ENCODE data around the gene ZNF177. TPM values are rescaled to one million over a fixed set of nuclear protein-coding genes. Genes with fewer than 3 reads are reported as not detected.

ZNF177 gene
- total and polyA plus RNA-seq, 2 donors (not counting 1 experiment from before 2014, with no cell fraction given) = 2.5 to 2.8 TPM

GRCh38 chr19:9342610-9343304 lies 20.1 kb upstream of the ZNF177 start:
- no peak for TF ChIP-seq CTCF (IDR thresholded peaks at IDR 0.05)
- no peak for TF ChIP-seq EZH2 (IDR thresholded peaks at IDR 0.05; ENCODE audit: borderline replicate concordance, insufficient read depth, low read depth, low read length, poor library complexity, severe bottlenecking)
- no peak for DNase-seq
- ChIA-PET CTCF (no interaction called here), POLR2A (no interaction called here)
- Mint-ChIP-seq H3K27me3 (no peaks in the 10 kb centered on the region), H3K27ac (no peak overlapping the region), H3K9me3 (ENCODE audit: insufficient read depth) (peaks cover 32% of the 10 kb centered on the region), H3K4me1 (no peaks in the 10 kb centered on the region), H3K4me3 (no peak overlapping the region)
- Histone ChIP-seq H3K4me1 (ENCODE audit: control insufficient read depth in 2 of 2, insufficient read depth in 2 of 2, low read length in 2 of 2) (no peaks in the 10 kb centered on the region), H2AFZ (ENCODE audit: insufficient read depth, low read depth, low read length, poor library complexity, severe bottlenecking) (no peak overlapping the region), H3K36me3 (replicated peaks in 1 of 2; ENCODE audit: control extremely low read depth in 1 of 2, control insufficient read depth in 1 of 2, extremely low read depth in 1 of 2, insufficient read depth in 2 of 2, low read length in 1 of 2) (peaks cover 31 to 56% of the 10 kb centered on the region in 2 experiments), H3K27me3 (replicated peaks in 1 of 4; ENCODE audit: control extremely low read depth in 1 of 4, control insufficient read depth in 3 of 4, insufficient read depth in 4 of 4, low read length in 3 of 4) (no peaks in the 10 kb centered on the region), H4K20me1 (ENCODE audit: control insufficient read depth, insufficient read depth, low read length, poor library complexity, severe bottlenecking) (no peaks in the 10 kb centered on the region), H3K9ac (ENCODE audit: low read length) (no peak overlapping the region), H3K4me2 (replicated peaks; ENCODE audit: low read depth, low read length, poor library complexity, severe bottlenecking) (no peak overlapping the region), H3K27ac (ENCODE audit: low read length in 2 of 2) (no peak overlapping the region), H3K9me3 (ENCODE audit: control extremely low read depth in 1 of 3, control insufficient read depth in 2 of 3, insufficient read depth in 1 of 3, low read length in 2 of 3) (peaks cover 40 to 95% (median 41%) of the 10 kb centered on the region in 3 donors), H3K4me3 (ENCODE audit: control extremely low read depth in 1 of 5, extremely low read depth in 1 of 5, insufficient read depth in 1 of 5, low read depth in 2 of 5, low read length in 4 of 5) (peak overlapping the region in 1 of 5 experiments; percentile 18), H3K79me2 (ENCODE audit: control insufficient read depth, insufficient read depth, low read length) (peaks cover 20% of the 10 kb centered on the region)
- no peak for ATAC-seq (ENCODE audit: low read depth)
- intact Hi-C loops (cut with micrococcal nuclease) = loop anchor here (10.0 kb wide), 1 partner anchor 48 kb away; no protein-coding TSS in a partner anchor
- WGBS (ENCODE audit: insufficient coverage) = no CpG with 5 or more reads among the region's 6 CpGs

DNA sequence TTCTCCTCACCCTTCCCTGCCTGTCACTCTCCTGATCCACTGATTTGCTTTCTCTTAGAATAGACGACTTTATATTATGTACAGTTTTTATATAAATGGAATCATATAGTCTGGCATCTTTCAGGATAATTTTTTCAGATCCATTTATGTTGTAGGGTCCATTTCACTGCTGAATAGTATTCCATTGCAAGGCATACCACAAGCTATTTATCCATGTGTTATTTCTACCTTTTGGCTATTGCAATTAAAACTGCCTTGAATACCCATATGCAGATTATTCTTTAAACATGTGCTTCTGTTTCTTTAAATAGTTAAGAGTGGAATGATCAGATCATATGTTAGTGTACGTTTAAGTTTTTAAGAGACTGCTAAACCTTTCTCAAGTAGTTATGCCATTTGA lies 17.8 kb upstream of the ZNF177 start:
- intact Hi-C loops (cut with micrococcal nuclease) = loop anchor here (10.0 kb wide), 1 partner anchor 50 kb away; no protein-coding TSS in a partner anchor
- no CpG with 5 or more reads among the region's 2 CpGs for WGBS (ENCODE audit: insufficient coverage)
- no peak overlapping the region for H3K27ac Mint-ChIP-seq

More for the DNA sequence above, 17.8 kb upstream of the ZNF177 start:
- H3K9me3 ChIP-seq (ENCODE audit: control extremely low read depth in 1 of 3, control insufficient read depth in 2 of 3, insufficient read depth in 1 of 3, low read length in 2 of 3) = peaks cover 30 to 94% (median 36%) of the 10 kb centered on the region in 3 donors
- no peak for DNase-seq
- no peak overlapping the region for H3K4me3 ChIP-seq (ENCODE audit: control extremely low read depth in 1 of 5, extremely low read depth in 1 of 5, insufficient read depth in 1 of 5, low read depth in 2 of 5, low read length in 4 of 5)
- no peak overlapping the region for H3K9ac ChIP-seq (ENCODE audit: low read length)
- H3K4me1 ChIP-seq (ENCODE audit: control insufficient read depth in 2 of 2, insufficient read depth in 2 of 2, low read length in 2 of 2) = no peaks in the 10 kb centered on the region
- Mint-ChIP-seq H3K4me3 (no peak overlapping the region), H3K9me3 (ENCODE audit: insufficient read depth) (peaks cover 23% of the 10 kb centered on the region), H3K27me3 (no peaks in the 10 kb centered on the region), H3K4me1 (no peaks in the 10 kb centered on the region)
- no peaks in the 10 kb centered on the region for H3K27me3 ChIP-seq (replicated peaks in 1 of 4; ENCODE audit: control extremely low read depth in 1 of 4, control insufficient read depth in 3 of 4, insufficient read depth in 4 of 4, low read length in 3 of 4)
- H3K79me2 ChIP-seq (ENCODE audit: control insufficient read depth, insufficient read depth, low read length) = peaks cover 4% of the 10 kb centered on the region
- TF ChIP-seq CTCF (IDR thresholded peaks at IDR 0.05) = no peak
- TF ChIP-seq EZH2 (IDR thresholded peaks at IDR 0.05; ENCODE audit: borderline replicate concordance, insufficient read depth, low read depth, low read length, poor library complexity, severe bottlenecking) = no peak
- H3K27ac ChIP-seq (ENCODE audit: low read length in 2 of 2) = no peak overlapping the region
- H2AFZ ChIP-seq (ENCODE audit: insufficient read depth, low read depth, low read length, poor library complexity, severe bottlenecking) = no peak overlapping the region
- ChIA-PET POLR2A (no interaction called here), CTCF (no interaction called here)
- no peak overlapping the region for H3K4me2 ChIP-seq (replicated peaks; ENCODE audit: low read depth, low read length, poor library complexity, severe bottlenecking)
- H3K36me3 ChIP-seq (replicated peaks in 1 of 2; ENCODE audit: control extremely low read depth in 1 of 2, control insufficient read depth in 1 of 2, extremely low read depth in 1 of 2, insufficient read depth in 2 of 2, low read length in 1 of 2) = peaks cover 18 to 36% of the 10 kb centered on the region in 2 experiments
- ATAC-seq (ENCODE audit: low read depth) = no peak
- H4K20me1 ChIP-seq (ENCODE audit: control insufficient read depth, insufficient read depth, low read length, poor library complexity, severe bottlenecking) = no peaks in the 10 kb centered on the region
